NCI-H1092 treated with DMSO at 0.1 percent for 48 hours (cell line): ENCODE results near the gene SCARF1.

Source experiments
- DNase-seq: peaks from one replicate; lab custom pipeline; 2025; lab: John Stamatoyannopoulos, UW

SCARF1 gene

GRCh38 chr17:1598399-1599095, 47.0 kb downstream of the SCARF1 start:
- no peak for DNase-seq

- no peak for DNase-seq
Measured at GRCh38 chr17:1597861-1598342, 47.6 kb downstream of the SCARF1 start.

GRCh38 chr17:1593630-1593931, 52.0 kb downstream of the SCARF1 start:
- DNase-seq: no peak

- DNase-seq: no peak
Measured at GRCh38 chr17:1592751-1593629, 52.5 kb downstream of the SCARF1 start.

GRCh38 chr17:1591474-1592090, 54.0 kb downstream of the SCARF1 start:
- no peak for DNase-seq

GRCh38 chr17:1590747-1591473, 54.6 kb downstream of the SCARF1 start:
- no peak for DNase-seq

GRCh38 chr17:1590029-1590746, 55.3 kb downstream of the SCARF1 start:
- no peak for DNase-seq

- DNase-seq: no peak
Measured at GRCh38 chr17:1588821-1589585, 56.5 kb downstream of the SCARF1 start.

- no peak for DNase-seq
Measured at GRCh38 chr17:1584167-1584566, 61.4 kb downstream of the SCARF1 start.
